Right lobe of liver (tissue), 4 donors: ENCODE measurements around the gene JAM3.

Experiments used
- CTCF ChIP-seq, 4 donors: fragments of 200-600 bp in 3 of 4; fragments of 450-650 bp in 1 of 4; IDR thresholded peaks; one replicate each; pipeline versions ENCODE4 v1.5.1 to v1.8.0; 2016 to 2022; ENCODE audit warnings: antibody characterized with exemption in 4 of 4, mild to moderate bottlenecking in 2 of 4
- POLR2A ChIP-seq: fragments of 450-650 bp; IDR thresholded peaks from one replicate; pipeline ENCODE4 v1.6.1; 2017; ENCODE audit warnings: antibody characterized with exemption, mild to moderate bottlenecking
- donor health status: DM: no; HTN: no; CAD: no.
- donor health status: DM: no; HTN: no; CAD: no.
- donor health status: DM: no; HTN: yes; CAD: no.

GRCh38 chr11:134139303-134139872 is 70.5 kb downstream of the JAM3 start:
- no peak for TF ChIP-seq POLR2A
- no peak for TF ChIP-seq CTCF (IDR thresholded peaks at IDR 0.05)
